Calu3 (cell line): ENCODE measurements around the gene CDAN1. TPM values are rescaled to one million over a fixed set of nuclear protein-coding genes. Genes with fewer than 3 reads are reported as not detected.

ENCODE experiments used
- BruUV-seq: library from RNA; stranded (reverse); fragments of 400-500 nt; replicated peaks from 2 replicates; lab custom pipeline; 2021; lab: Mats Ljungman, UMichigan
- CTCF ChIA-PET: fragments of 300-600 bp; sonication (Branson Sonifier 250); formaldehyde crosslinking; loops from one replicate; lab custom pipeline; 2022; ENCODE audit warnings: antibody characterized with exemption; lab: Charles Lee
- DNase-seq: peaks from one replicate; pipeline ENCODE4 v3.0.0; 2022
- H3K27ac Mint-ChIP-seq: one replicate; pipeline ENCODE4 v1.8.0; 2022; ENCODE audit warnings: mixed read lengths; ENCODE audit not compliant: unreplicated experiment
- H3K27me3 Mint-ChIP-seq: one replicate; pipeline ENCODE4 v1.8.0; 2022; ENCODE audit warnings: mixed read lengths; ENCODE audit not compliant: unreplicated experiment
- H3K36me3 Mint-ChIP-seq: one replicate; pipeline ENCODE4 v1.8.0; 2022; ENCODE audit warnings: mild to moderate bottlenecking, moderate library complexity, mixed read lengths; ENCODE audit not compliant: insufficient read depth, unreplicated experiment
- H3K4me1 Mint-ChIP-seq: one replicate; pipeline ENCODE4 v1.8.0; 2022; ENCODE audit warnings: mild to moderate bottlenecking, low read depth, mixed read lengths; ENCODE audit not compliant: unreplicated experiment
- H3K4me3 Mint-ChIP-seq: one replicate; pipeline ENCODE4 v1.8.0; 2022; ENCODE audit warnings: mild to moderate bottlenecking, low read depth, moderate library complexity, mixed read lengths; ENCODE audit not compliant: unreplicated experiment
- H3K9me3 Mint-ChIP-seq: one replicate; pipeline ENCODE4 v1.8.0; 2022; ENCODE audit warnings: low read depth, mixed read lengths; ENCODE audit not compliant: unreplicated experiment
- CTCF ChIP-seq: fragments of 200-600 bp; IDR thresholded peaks from one replicate; pipeline ENCODE4 v1.8.0; 2022; ENCODE audit warnings: antibody characterized with exemption; ENCODE audit not compliant: unreplicated experiment
- intact Hi-C: fragments of 100-400 bp; cut with micrococcal nuclease; formaldehyde crosslinking; loops from one replicate; pipeline ENCODE4 v1.10.0; 2022; ENCODE audit not compliant: unreplicated experiment
- total RNA-seq: library from RNA; stranded (reverse); gene quantifications from 2 replicates; pipeline ENCODE4 v1.2.3, GENCODE V29; 2022

CDAN1 gene
- total RNA-seq, 1 experiment from 2014 or later: 11.3 TPM

GRCh38 chr15:42760759-42761158 lies 23.8 kb upstream of the CDAN1 start:
- Mint-ChIP-seq H3K36me3 (no peaks in the 10 kb centered on the region), H3K9me3 (no peaks in the 10 kb centered on the region), H3K4me3 (no peak overlapping the region), H3K4me1 (no peaks in the 10 kb centered on the region), H3K27ac (no peak overlapping the region), H3K27me3 (no peaks in the 10 kb centered on the region)
- no peak for DNase-seq
- BruUV-seq: no TSS peak
- intact Hi-C loops: no loop called here
- CTCF ChIA-PET: no interaction called here
- TF ChIP-seq CTCF: no peak

GRCh38 chr15:42759093-42759492 lies 22.2 kb upstream of the CDAN1 start:
- CTCF ChIA-PET: no interaction called here
- no peak overlapping the region for H3K4me3 Mint-ChIP-seq
- H3K27ac Mint-ChIP-seq: no peak overlapping the region
- H3K36me3 Mint-ChIP-seq: no peaks in the 10 kb centered on the region
- no TSS peak for BruUV-seq
- TF ChIP-seq CTCF: no peak
- H3K27me3 Mint-ChIP-seq: no peaks in the 10 kb centered on the region
- no peaks in the 10 kb centered on the region for H3K4me1 Mint-ChIP-seq
- intact Hi-C loops: no loop called here
- no peak for DNase-seq
- H3K9me3 Mint-ChIP-seq: no peaks in the 10 kb centered on the region

GRCh38 chr15:42750306-42750705 lies 13.4 kb upstream of the CDAN1 start:
- intact Hi-C loops: no loop called here
- Mint-ChIP-seq H3K27ac (no peak overlapping the region), H3K36me3 (no peaks in the 10 kb centered on the region), H3K4me1 (no peaks in the 10 kb centered on the region), H3K4me3 (no peak overlapping the region), H3K9me3 (no peaks in the 10 kb centered on the region), H3K27me3 (no peaks in the 10 kb centered on the region)
- DNase-seq: no peak
- CTCF ChIA-PET: no interaction called here
- no TSS peak for BruUV-seq
- TF ChIP-seq CTCF: no peak

GRCh38 chr15:42749266-42749665 lies 12.3 kb upstream of the CDAN1 start:
- H3K9me3 Mint-ChIP-seq: no peaks in the 10 kb centered on the region
- H3K27me3 Mint-ChIP-seq: no peaks in the 10 kb centered on the region
- H3K4me1 Mint-ChIP-seq: no peaks in the 10 kb centered on the region
- H3K4me3 Mint-ChIP-seq: no peak overlapping the region
- no peak overlapping the region for H3K27ac Mint-ChIP-seq
- no peak for DNase-seq
- no TSS peak for BruUV-seq
- CTCF ChIA-PET: interaction anchor here (0.6 kb wide), 1 partner anchor 129 kb away, joined by 8 read pairs; no protein-coding TSS in a partner anchor
- no peak for TF ChIP-seq CTCF
- H3K36me3 Mint-ChIP-seq: no peaks in the 10 kb centered on the region
- intact Hi-C loops: no loop called here

GRCh38 chr15:42744195-42744594 lies 7.3 kb upstream of the CDAN1 start:
- TF ChIP-seq CTCF: no peak
- H3K9me3 Mint-ChIP-seq: no peaks in the 10 kb centered on the region
- H3K27me3 Mint-ChIP-seq: no peaks in the 10 kb centered on the region
- DNase-seq: no peak
- H3K27ac Mint-ChIP-seq: no peak overlapping the region
- no TSS peak for BruUV-seq
- H3K4me3 Mint-ChIP-seq: no peak overlapping the region
- CTCF ChIA-PET: no interaction called here
- no peaks in the 10 kb centered on the region for H3K4me1 Mint-ChIP-seq
- H3K36me3 Mint-ChIP-seq: no peaks in the 10 kb centered on the region
- intact Hi-C loops: no loop called here
